ENCODE measurements around the gene CPNE2. TPM values are rescaled to one million over a fixed set of nuclear protein-coding genes. Genes with fewer than 3 reads are reported as not detected.
"Not testable (repeated sequence)": the region's sequence is repeated elsewhere in the genome, so short reads cannot be mapped to it uniquely, and the experiment has no call there.

Gene CPNE2
- total and polyA plus RNA-seq, 7 donors = 22.9 to 75.1 (median 59.9) TPM

GRCh38 chr16:57105184-57105583 is 12.8 kb downstream of the CPNE2 start:
- no peak overlapping the region for H3K4me3 ChIP-seq
- no peaks in the 10 kb centered on the region for H3K36me3 ChIP-seq
- intact Hi-C loops (cut with DNase I) = no loop called here
- no peak overlapping the region for H3K27ac ChIP-seq
- H3K4me1 ChIP-seq = no peaks in the 10 kb centered on the region
- no peaks in the 10 kb centered on the region for H3K27me3 ChIP-seq
- TF ChIP-seq POLR2AphosphoS5 (IDR thresholded peaks at IDR 0.05) (no peak), POLR2A (IDR thresholded peaks at IDR 0.05) (no peak), CTCF (IDR thresholded peaks at IDR 0.05) (no peak), EP300 (IDR thresholded peaks at IDR 0.05) (no peak)
- DNase-seq = no peak
- no peaks in the 10 kb centered on the region for H3K9me3 ChIP-seq
- WGBS, 2 donors = 92 to 93% methylated on average over 7 of the region's 7 CpGs

- H3K4me1 ChIP-seq = no peaks in the 10 kb centered on the region
- no peak overlapping the region for H3K27ac ChIP-seq
- H3K27me3 ChIP-seq = no peaks in the 10 kb centered on the region
- H3K36me3 ChIP-seq = no peaks in the 10 kb centered on the region
- H3K4me3 ChIP-seq = no peak overlapping the region
- WGBS, 2 donors = 84 to 87% methylated on average over 2 of the region's 2 CpGs
- TF ChIP-seq POLR2AphosphoS5 (IDR thresholded peaks at IDR 0.05) (no peak), CTCF (IDR thresholded peaks at IDR 0.05) (no peak), EP300 (IDR thresholded peaks at IDR 0.05) (no peak), POLR2A (IDR thresholded peaks at IDR 0.05) (no peak)
- intact Hi-C loops (cut with DNase I) = no loop called here
- no peak for DNase-seq
- no peaks in the 10 kb centered on the region for H3K9me3 ChIP-seq
Measured at GRCh38 chr16:57106767-57107166, 14.4 kb downstream of the CPNE2 start.

GRCh38 chr16:57107321-57107922 is 15.0 kb downstream of the CPNE2 start:
- H3K4me1 ChIP-seq = no peaks in the 10 kb centered on the region
- DNase-seq = no peak
- H3K9me3 ChIP-seq = no peaks in the 10 kb centered on the region
- 83 to 85% methylated on average over 9 of the region's 9 CpGs for WGBS, 2 donors
- no peak overlapping the region for H3K4me3 ChIP-seq
- no peak overlapping the region for H3K27ac ChIP-seq
- intact Hi-C loops (cut with DNase I) = no loop called here
- no peaks in the 10 kb centered on the region for H3K36me3 ChIP-seq
- TF ChIP-seq CTCF (IDR thresholded peaks at IDR 0.05) = no peak
- H3K27me3 ChIP-seq = no peaks in the 10 kb centered on the region

GRCh38 chr16:57108432-57108831 is 16.0 kb downstream of the CPNE2 start:
- H3K4me3 ChIP-seq = no peak overlapping the region
- no peaks in the 10 kb centered on the region for H3K36me3 ChIP-seq
- DNase-seq = no peak
- no peaks in the 10 kb centered on the region for H3K27me3 ChIP-seq
- intact Hi-C loops (cut with DNase I) = no loop called here
- H3K9me3 ChIP-seq = no peaks in the 10 kb centered on the region
- WGBS, 2 donors = 21 to 67% methylated on average over 1 of the region's 1 CpG
- TF ChIP-seq POLR2A (IDR thresholded peaks at IDR 0.05) = no peak
- no peak for TF ChIP-seq CTCF (IDR thresholded peaks at IDR 0.05)
- no peak for TF ChIP-seq EP300 (IDR thresholded peaks at IDR 0.05)
- H3K4me1 ChIP-seq = no peaks in the 10 kb centered on the region
- H3K27ac ChIP-seq = no peak overlapping the region

- H3K27ac ChIP-seq; H3K4me1 ChIP-seq; H3K4me3 ChIP-seq; H3K36me3 ChIP-seq; H3K9me3 ChIP-seq; intact Hi-C loops (cut with DNase I); H3K27me3 ChIP-seq; DNase-seq: not testable (repeated sequence)
- WGBS, 2 donors = 88 to 90% methylated on average over 10 of the region's 10 CpGs
Measured at GRCh38 chr16:57109259-57110105, 17.1 kb downstream of the CPNE2 start.
